GM13976 (cell line): Measurements from ENCODE around the gene TMEM273.

Experiments
- DNase-seq: peaks from one replicate; pipeline ENCODE4 v3.0.0; 2012; ENCODE audit warnings: low spot score
- CTCF ChIP-seq: IDR thresholded peaks from 2 replicates; pipeline ENCODE4 v1.5.1; 2012; ENCODE audit warnings: borderline replicate concordance, mild to moderate bottlenecking; ENCODE audit not compliant: insufficient read depth; ENCODE audit errors: extremely low read depth, missing control alignments, control extremely low read depth
- in situ Hi-C: fragments of 300-500 bp; cut with MboI; formaldehyde crosslinking; loops from one replicate; pipeline ENCODE4 v1.12.0; 2022; ENCODE audit warnings: low sequenced_read_pairs, mixed read lengths, inconsistent platforms; ENCODE audit not compliant: unreplicated experiment

The TMEM273 gene

GRCh38 chr10:49161411-49161997 is 26.7 kb downstream of the TMEM273 start:
- in situ Hi-C loops, result loop anchor here (25.0 kb wide), 1 partner anchor 499 kb away; no protein-coding TSS in a partner anchor
- TF ChIP-seq CTCF, result no peak
- DNase-seq, result no peak

- DNase-seq, result no peak
- TF ChIP-seq CTCF, result no peak
- in situ Hi-C loops, result loop anchor here (25.0 kb wide), 1 partner anchor 499 kb away; no protein-coding TSS in a partner anchor
These were observed 27.4 kb downstream of the TMEM273 start for GRCh38 chr10:49160814-49161213.

- DNase-seq, result no peak
- in situ Hi-C loops, result loop anchor here (25.0 kb wide), 1 partner anchor 498 kb away; no protein-coding TSS in a partner anchor
- TF ChIP-seq CTCF, result no peak
These were observed 28.1 kb downstream of the TMEM273 start for GRCh38 chr10:49160110-49160509.

GRCh38 chr10:49158915-49159314 is 29.3 kb downstream of the TMEM273 start:
- in situ Hi-C loops, result loop anchor here (25.0 kb wide), 1 partner anchor 497 kb away; no protein-coding TSS in a partner anchor
- DNase-seq, result no peak
- TF ChIP-seq CTCF, result no peak

- no peak for DNase-seq
- TF ChIP-seq CTCF, result no peak
- in situ Hi-C loops, result loop anchor here (25.0 kb wide), 1 partner anchor 496 kb away; no protein-coding TSS in a partner anchor
These were observed 29.8 kb downstream of the TMEM273 start for GRCh38 chr10:49158404-49158803.

GRCh38 chr10:49157229-49157628 is 31.0 kb downstream of the TMEM273 start:
- no peak for DNase-seq
- in situ Hi-C loops, result loop anchor here (25.0 kb wide), 1 partner anchor 495 kb away; no protein-coding TSS in a partner anchor
- no peak for TF ChIP-seq CTCF
